SJSA1 (cell line): ENCODE results near the gene CACNA1C. TPM values are rescaled to one million over a fixed set of nuclear protein-coding genes. Genes with fewer than 3 reads are reported as not detected.

Experiments
- DNase-seq, 2 experiments: peaks; one replicate each; pipeline ENCODE4 v3.0.0-alpha.2; 2015 to 2020; ENCODE audit warnings: low spot score in 2 of 2, low read depth in 1 of 2
- H3K27ac ChIP-seq: fragments of 250-450 bp; sonication (Bioruptor Pico); 2 replicates; pipeline ENCODE4 v1.5.1; 2020; ENCODE audit warnings: mild to moderate bottlenecking, moderate library complexity
- H3K27me3 ChIP-seq: fragments of 250-450 bp; sonication (Bioruptor Pico); replicated peaks from 2 replicates; pipeline ENCODE4 v1.5.1; 2020; ENCODE audit warnings: mild to moderate bottlenecking, moderate library complexity
- H3K36me3 ChIP-seq: fragments of 250-450 bp; sonication (Bioruptor Pico); 2 replicates; pipeline ENCODE4 v1.5.1; 2020; ENCODE audit warnings: mild to moderate bottlenecking
- H3K4me1 ChIP-seq: fragments of 250-450 bp; sonication (Bioruptor Pico); replicated peaks from 2 replicates; pipeline ENCODE4 v1.6.1; 2021; ENCODE audit warnings: mild to moderate bottlenecking
- H3K4me3 ChIP-seq: fragments of 250-450 bp; sonication (Bioruptor Pico); 2 replicates; pipeline ENCODE4 v1.5.1; 2020; ENCODE audit warnings: mild to moderate bottlenecking
- H3K9me3 ChIP-seq: fragments of 250-450 bp; sonication (Bioruptor Pico); replicated peaks from 2 replicates; pipeline ENCODE4 v1.5.1; 2020; ENCODE audit warnings: mild to moderate bottlenecking
- total RNA-seq: library from RNA; depleted of rRNA; stranded (reverse); fragments of >200 nt; shearing (Covaris generic); gene quantifications from 2 replicates; pipeline ENCODE4 v1.2.3, GENCODE V29; 2014

CACNA1C gene
- total RNA-seq, 1 experiment from 2014 or later = 6.1 TPM

DNA sequence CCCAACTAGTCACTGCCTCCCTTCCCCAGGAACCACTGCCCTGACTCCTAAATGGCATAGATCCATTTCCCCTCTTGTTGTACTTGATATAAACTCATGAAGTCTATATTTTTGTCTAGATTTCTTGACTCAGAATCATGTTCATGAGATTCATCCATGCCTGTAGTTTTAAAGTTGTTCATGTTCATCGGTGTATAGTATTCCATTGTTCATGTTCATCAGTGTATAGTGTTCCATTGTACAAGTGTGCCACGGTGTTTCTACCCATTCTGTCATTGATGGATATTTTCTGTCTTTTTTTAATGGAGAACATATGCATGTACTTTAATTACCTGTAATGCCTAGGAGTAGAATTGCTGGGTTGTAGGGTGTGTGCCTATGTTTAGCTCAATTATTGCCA is 261.7 kb downstream of the CACNA1C start:
- H3K36me3 ChIP-seq = no peaks in the 10 kb centered on the region
- DNase-seq = no peak
- H3K27ac ChIP-seq = no peak overlapping the region
- H3K9me3 ChIP-seq = no peaks in the 10 kb centered on the region
- no peaks in the 10 kb centered on the region for H3K27me3 ChIP-seq
- H3K4me3 ChIP-seq = no peak overlapping the region
- H3K4me1 ChIP-seq = peaks cover 46% of the 10 kb centered on the region

- Histone ChIP-seq H3K4me1 (peaks cover 29% of the 10 kb centered on the region), H3K27ac (no peak overlapping the region), H3K9me3 (no peaks in the 10 kb centered on the region), H3K36me3 (no peaks in the 10 kb centered on the region), H3K27me3 (no peaks in the 10 kb centered on the region), H3K4me3 (no peak overlapping the region)
- DNase-seq = no peak
Observed at GRCh38 chr12:2317772-2318171, 265.0 kb downstream of the CACNA1C start.

GRCh38 chr12:2318286-2318685 is 265.5 kb downstream of the CACNA1C start:
- H3K36me3 ChIP-seq = no peaks in the 10 kb centered on the region
- no peak for DNase-seq
- H3K4me1 ChIP-seq = peaks cover 30% of the 10 kb centered on the region

GRCh38 chr12:2319136-2319535 is 266.3 kb downstream of the CACNA1C start:
- Histone ChIP-seq H3K36me3 (no peaks in the 10 kb centered on the region), H3K4me3 (no peak overlapping the region), H3K4me1 (peaks cover 37% of the 10 kb centered on the region)

More at GRCh38 chr12:2318286-2318685, 265.5 kb downstream of the CACNA1C start:
- Histone ChIP-seq H3K4me3 (no peak overlapping the region), H3K9me3 (no peaks in the 10 kb centered on the region), H3K27ac (0 out of 2 replicates have a peak overlapping the region, but pooled peaks have one; percentile 63), H3K27me3 (no peaks in the 10 kb centered on the region)

DNA sequence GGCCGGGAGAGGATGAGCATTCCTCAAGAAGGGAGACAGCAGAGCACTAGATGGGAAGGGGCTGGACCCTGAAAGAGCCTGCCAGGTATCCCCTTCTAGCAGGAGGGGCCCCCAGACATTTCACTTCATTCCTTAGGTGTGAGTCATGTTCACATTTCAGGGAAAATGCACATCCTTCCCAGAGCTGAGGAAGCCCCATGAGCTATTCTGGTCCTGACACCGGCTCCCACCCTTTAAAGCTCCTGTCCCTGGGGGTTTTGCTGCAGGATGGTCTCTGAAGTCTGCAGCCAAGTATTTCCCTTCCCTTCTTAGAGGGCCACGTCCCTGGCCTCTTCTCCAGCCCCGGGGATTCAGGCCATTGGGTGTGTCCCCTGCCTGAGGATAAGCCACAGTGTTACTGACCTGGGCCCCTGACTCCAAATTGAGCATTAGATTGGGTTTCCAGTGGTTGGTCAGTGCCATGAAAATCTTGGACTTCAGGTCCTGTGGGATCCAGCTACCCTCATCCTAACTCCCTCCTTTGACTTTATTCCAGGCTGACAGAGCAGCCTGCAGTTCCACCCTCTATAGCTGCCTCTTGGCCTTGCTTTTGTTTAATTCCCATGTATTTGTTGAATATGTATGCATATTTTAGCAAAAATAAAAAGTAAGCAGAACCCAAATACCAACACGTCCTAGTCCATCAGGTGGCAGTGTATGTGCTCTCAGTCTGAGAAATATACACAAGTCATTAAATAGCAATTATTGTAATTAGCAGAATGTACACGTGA is 267.1 kb downstream of the CACNA1C start:
- no peaks in the 10 kb centered on the region for H3K36me3 ChIP-seq
- peak overlapping the region; percentile 63 for H3K27ac ChIP-seq
- H3K4me3 ChIP-seq = no peak overlapping the region
- no peaks in the 10 kb centered on the region for H3K9me3 ChIP-seq
- no peaks in the 10 kb centered on the region for H3K27me3 ChIP-seq
- peaks cover 37% of the 10 kb centered on the region for H3K4me1 ChIP-seq
- peak; percentile 71 to 81 for DNase-seq

More at GRCh38 chr12:2319136-2319535, 266.3 kb downstream of the CACNA1C start:
- DNase-seq = no peak
- H3K9me3 ChIP-seq = no peaks in the 10 kb centered on the region
- peak overlapping the region; percentile 63 for H3K27ac ChIP-seq
- no peaks in the 10 kb centered on the region for H3K27me3 ChIP-seq

GRCh38 chr12:2320841-2321240 is 268.1 kb downstream of the CACNA1C start:
- Histone ChIP-seq H3K27me3 (no peaks in the 10 kb centered on the region), H3K36me3 (no peaks in the 10 kb centered on the region), H3K4me1 (peaks cover 37% of the 10 kb centered on the region), H3K9me3 (no peaks in the 10 kb centered on the region), H3K27ac (peak overlapping the region; percentile 63; the same call in 1 of the 2 replicates), H3K4me3 (no peak overlapping the region)
- no peak for DNase-seq

GRCh38 chr12:2322554-2323120 is 269.9 kb downstream of the CACNA1C start:
- DNase-seq = no peak
- Histone ChIP-seq H3K9me3 (no peaks in the 10 kb centered on the region), H3K36me3 (no peaks in the 10 kb centered on the region), H3K27ac (no peak overlapping the region), H3K27me3 (no peaks in the 10 kb centered on the region), H3K4me3 (no peak overlapping the region), H3K4me1 (peaks cover 37% of the 10 kb centered on the region)

- Histone ChIP-seq H3K27me3 (no peaks in the 10 kb centered on the region), H3K27ac (no peak overlapping the region), H3K9me3 (no peaks in the 10 kb centered on the region), H3K36me3 (no peaks in the 10 kb centered on the region), H3K4me3 (no peak overlapping the region), H3K4me1 (peaks cover 31% of the 10 kb centered on the region)
- DNase-seq = no peak
Observed at GRCh38 chr12:2323532-2324255, 270.9 kb downstream of the CACNA1C start.

DNA sequence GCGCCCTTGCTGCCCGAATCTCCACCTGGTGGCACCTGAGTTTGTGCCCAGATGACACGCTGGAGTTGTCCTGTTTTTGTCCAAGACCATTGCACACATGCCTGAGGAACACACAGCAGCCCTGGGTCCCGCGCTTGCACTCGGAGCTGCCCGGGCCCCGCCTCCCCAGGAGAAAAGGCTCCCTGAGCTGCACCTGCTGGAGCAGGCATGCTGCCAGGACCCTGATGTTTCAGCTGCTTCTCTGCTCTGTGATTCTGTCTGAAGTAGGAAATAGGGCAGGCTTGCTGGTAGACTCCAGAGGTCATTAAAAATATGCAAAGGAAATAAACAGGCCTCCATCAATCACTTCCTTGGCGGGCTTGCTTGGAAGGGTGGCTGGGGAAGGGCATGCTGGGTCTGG is 271.6 kb downstream of the CACNA1C start:
- Histone ChIP-seq H3K4me1 (peaks cover 24% of the 10 kb centered on the region), H3K27ac (no peak overlapping the region), H3K4me3 (no peak overlapping the region), H3K9me3 (no peaks in the 10 kb centered on the region), H3K27me3 (no peaks in the 10 kb centered on the region), H3K36me3 (no peaks in the 10 kb centered on the region; the same call in 1 of the 2 replicates)
- no peak for DNase-seq

GRCh38 chr12:2325519-2325918 is 272.7 kb downstream of the CACNA1C start:
- Histone ChIP-seq H3K4me3 (no peak overlapping the region), H3K27ac (no peak overlapping the region), H3K4me1 (peaks cover 12% of the 10 kb centered on the region), H3K36me3 (no peaks in the 10 kb centered on the region; the same call in 1 of the 2 replicates), H3K9me3 (no peaks in the 10 kb centered on the region), H3K27me3 (no peaks in the 10 kb centered on the region)
- no peak for DNase-seq

- Histone ChIP-seq H3K27me3 (no peaks in the 10 kb centered on the region), H3K36me3 (no peaks in the 10 kb centered on the region; the same call in 1 of the 2 replicates), H3K9me3 (no peaks in the 10 kb centered on the region), H3K4me3 (no peak overlapping the region), H3K27ac (no peak overlapping the region), H3K4me1 (peaks cover 8% of the 10 kb centered on the region)
- no peak for DNase-seq
Observed at GRCh38 chr12:2326470-2326869, 273.7 kb downstream of the CACNA1C start.

GRCh38 chr12:2328661-2329060 is 275.9 kb downstream of the CACNA1C start:
- H3K4me3 ChIP-seq = no peak overlapping the region
- H3K4me1 ChIP-seq = peaks cover 22% of the 10 kb centered on the region
- H3K36me3 ChIP-seq = no peaks in the 10 kb centered on the region; the same call in 1 of the 2 replicates
- H3K27ac ChIP-seq = no peak overlapping the region
- DNase-seq = no peak
- H3K27me3 ChIP-seq = no peaks in the 10 kb centered on the region
- H3K9me3 ChIP-seq = no peaks in the 10 kb centered on the region

- H3K36me3 ChIP-seq = no peaks in the 10 kb centered on the region; the same call in 1 of the 2 replicates
- H3K27me3 ChIP-seq = no peaks in the 10 kb centered on the region
- peaks cover 29% of the 10 kb centered on the region for H3K4me1 ChIP-seq
- H3K27ac ChIP-seq = no peak overlapping the region
- no peak for DNase-seq
- no peak overlapping the region for H3K4me3 ChIP-seq
- no peaks in the 10 kb centered on the region for H3K9me3 ChIP-seq
Observed at GRCh38 chr12:2329661-2330210, 276.9 kb downstream of the CACNA1C start.
